Uterus (tissue), 2 donors: ENCODE measurements around the gene PTTG1.

ENCODE experiments used
- POLR2A ChIP-seq, 2 donors: fragments of 450-650 bp; IDR thresholded peaks; one replicate each; pipeline ENCODE4 v1.6.1; 2016; ENCODE audit warnings: antibody characterized with exemption in 2 of 2, mild to moderate bottlenecking in 1 of 2, moderate library complexity in 1 of 2
- TF ChIP-seq, protein P1 (sequence below), 4 experiments: fragments of 200-600 bp in 2 of 4; fragments of 450-650 bp in 2 of 4; sonication (generic) in 2 of 4; IDR thresholded peaks; one replicate each; pipeline ENCODE4 v1.5.1; 2016 to 2019; ENCODE audit warnings: antibody characterized with exemption in 4 of 4, mild to moderate bottlenecking in 2 of 4, moderate library complexity in 1 of 4

DNA sequence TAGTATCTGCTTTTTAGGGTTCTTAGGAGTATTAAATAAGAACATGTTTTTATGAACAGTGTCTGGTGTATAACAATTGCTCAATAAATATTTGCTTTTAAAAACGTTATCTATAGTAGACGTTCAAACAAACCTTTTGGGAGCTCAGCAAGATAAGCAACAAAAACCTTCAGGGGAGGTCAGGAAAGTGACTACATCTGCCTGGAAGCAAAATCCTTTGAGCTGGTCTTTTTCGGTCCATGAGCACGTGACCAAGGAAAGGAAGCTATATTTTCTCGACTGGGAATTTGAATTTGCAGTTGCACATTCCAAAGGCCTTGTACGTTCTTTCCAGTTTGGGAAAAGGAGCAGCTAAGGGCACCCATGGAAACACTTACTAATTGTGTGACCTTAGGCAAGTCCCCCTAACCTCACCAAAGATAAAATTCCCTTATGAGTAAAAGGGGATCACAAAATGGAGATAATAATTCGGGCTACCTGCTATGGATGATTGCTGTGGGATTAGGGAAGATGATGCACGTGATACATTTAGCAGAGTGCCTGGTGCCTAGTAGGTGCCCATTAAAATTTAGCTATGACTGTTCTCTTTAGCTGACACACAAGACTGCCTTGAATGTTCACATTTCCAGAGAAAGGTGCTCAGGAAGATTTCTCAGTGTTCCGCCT is 45.4 kb downstream of the PTTG1 start:
- TF ChIP-seq, protein P1, sequence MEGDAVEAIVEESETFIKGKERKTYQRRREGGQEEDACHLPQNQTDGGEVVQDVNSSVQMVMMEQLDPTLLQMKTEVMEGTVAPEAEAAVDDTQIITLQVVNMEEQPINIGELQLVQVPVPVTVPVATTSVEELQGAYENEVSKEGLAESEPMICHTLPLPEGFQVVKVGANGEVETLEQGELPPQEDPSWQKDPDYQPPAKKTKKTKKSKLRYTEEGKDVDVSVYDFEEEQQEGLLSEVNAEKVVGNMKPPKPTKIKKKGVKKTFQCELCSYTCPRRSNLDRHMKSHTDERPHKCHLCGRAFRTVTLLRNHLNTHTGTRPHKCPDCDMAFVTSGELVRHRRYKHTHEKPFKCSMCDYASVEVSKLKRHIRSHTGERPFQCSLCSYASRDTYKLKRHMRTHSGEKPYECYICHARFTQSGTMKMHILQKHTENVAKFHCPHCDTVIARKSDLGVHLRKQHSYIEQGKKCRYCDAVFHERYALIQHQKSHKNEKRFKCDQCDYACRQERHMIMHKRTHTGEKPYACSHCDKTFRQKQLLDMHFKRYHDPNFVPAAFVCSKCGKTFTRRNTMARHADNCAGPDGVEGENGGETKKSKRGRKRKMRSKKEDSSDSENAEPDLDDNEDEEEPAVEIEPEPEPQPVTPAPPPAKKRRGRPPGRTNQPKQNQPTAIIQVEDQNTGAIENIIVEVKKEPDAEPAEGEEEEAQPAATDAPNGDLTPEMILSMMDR (IDR thresholded peaks at IDR 0.05) = no peak
- no peak for TF ChIP-seq POLR2A (IDR thresholded peaks at IDR 0.05)
